Retinal pigment epithelial cell (primary cell): Measurements from ENCODE around the gene CHAT.

Source experiments
- DNase-seq: peaks from one replicate; pipeline ENCODE4 v3.0.0-alpha.2; 2010; ENCODE audit warnings: low read depth
- H3K4me3 ChIP-seq: 2 replicates; pipeline ENCODE4 v1.5.1; 2011; ENCODE audit warnings: mild to moderate bottlenecking, low read length, control low read depth, moderate library complexity
- CTCF ChIP-seq: conservative IDR thresholded peaks from 2 replicates; pipeline ENCODE4 v1.5.1; 2011; ENCODE audit warnings: low read depth, low read length, control low read depth, inconsistent platforms

The CHAT gene

GRCh38 chr10:49661140-49661856 is 47.5 kb downstream of the CHAT start:
- no peak for TF ChIP-seq CTCF
- no peak overlapping the region for H3K4me3 ChIP-seq
- DNase-seq: no peak

GRCh38 chr10:49662169-49662830 is 48.5 kb downstream of the CHAT start:
- TF ChIP-seq CTCF: no peak
- no peak overlapping the region for H3K4me3 ChIP-seq
- DNase-seq: no peak

- H3K4me3 ChIP-seq: no peak overlapping the region
- no peak for DNase-seq
- no peak for TF ChIP-seq CTCF
Measured at GRCh38 chr10:49663596-49663995, 49.8 kb downstream of the CHAT start.

GRCh38 chr10:49664006-49664841 is 50.4 kb downstream of the CHAT start:
- DNase-seq: no peak
- no peak for TF ChIP-seq CTCF
- no peak overlapping the region for H3K4me3 ChIP-seq

GRCh38 chr10:49664842-49665355 is 51.1 kb downstream of the CHAT start:
- no peak for DNase-seq
- no peak overlapping the region for H3K4me3 ChIP-seq
- TF ChIP-seq CTCF: no peak

- no peak overlapping the region for H3K4me3 ChIP-seq
- TF ChIP-seq CTCF: no peak
- no peak for DNase-seq
Measured at GRCh38 chr10:49666054-49666615, 52.3 kb downstream of the CHAT start.
